ENCODE measurements around the gene MFAP3. TPM values are rescaled to one million over a fixed set of nuclear protein-coding genes. Genes with fewer than 3 reads are reported as not detected.
"Not testable (repeated sequence)": the region's sequence is repeated elsewhere in the genome, so short reads cannot be mapped to it uniquely, and the experiment has no call there.

The MFAP3 gene
- total and polyA plus RNA-seq, 2 donors (not counting 1 experiment from before 2014, with no cell fraction given) = 4.8 to 27.1 TPM

DNA sequence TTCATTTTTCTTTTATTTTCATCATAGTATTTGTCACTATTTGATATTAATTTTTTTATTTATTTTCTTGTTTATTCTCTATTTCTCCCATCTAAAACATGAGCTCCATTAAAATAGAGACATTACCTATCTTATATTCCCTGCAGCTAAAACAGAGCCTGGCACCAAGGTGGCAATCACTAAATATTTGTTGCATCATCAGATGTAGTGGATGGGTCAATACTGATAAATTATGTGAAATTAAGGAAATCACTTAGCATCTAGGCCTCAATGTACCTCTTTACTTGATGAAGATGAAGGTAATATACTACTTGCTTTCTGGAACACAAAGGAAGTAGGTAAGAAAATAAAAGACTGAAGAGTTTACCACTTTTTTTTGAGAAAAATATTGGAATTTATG lies 24.6 kb downstream of the MFAP3 start:
- Histone ChIP-seq H3K36me3 (replicated peaks in 1 of 2; ENCODE audit: control extremely low read depth in 1 of 2, control insufficient read depth in 1 of 2, extremely low read depth in 1 of 2, insufficient read depth in 2 of 2, low read length in 1 of 2) (no peaks in the 10 kb centered on the region), H3K4me3 (ENCODE audit: control extremely low read depth in 1 of 5, extremely low read depth in 1 of 5, insufficient read depth in 1 of 5, low read depth in 2 of 5, low read length in 4 of 5) (no peak overlapping the region), H2AFZ (ENCODE audit: insufficient read depth, low read depth, low read length, poor library complexity, severe bottlenecking) (no peak overlapping the region), H3K27me3 (replicated peaks in 1 of 4; ENCODE audit: control extremely low read depth in 1 of 4, control insufficient read depth in 3 of 4, insufficient read depth in 4 of 4, low read length in 3 of 4) (no peaks in the 10 kb centered on the region), H3K79me2 (ENCODE audit: control insufficient read depth, insufficient read depth, low read length) (no peaks in the 10 kb centered on the region), H3K4me1 (ENCODE audit: control insufficient read depth in 2 of 2, insufficient read depth in 2 of 2, low read length in 2 of 2) (peaks cover 9 to 16% of the 10 kb centered on the region in 2 donors), H3K4me2 (replicated peaks; ENCODE audit: low read depth, low read length, poor library complexity, severe bottlenecking) (no peak overlapping the region), H3K27ac (ENCODE audit: low read length in 2 of 2) (no peak overlapping the region), H3K9me3 (ENCODE audit: control extremely low read depth in 1 of 3, control insufficient read depth in 2 of 3, insufficient read depth in 1 of 3, low read length in 2 of 3) (no peaks in the 10 kb centered on the region), H3K9ac (ENCODE audit: low read length) (no peak overlapping the region), H4K20me1 (ENCODE audit: control insufficient read depth, insufficient read depth, low read length, poor library complexity, severe bottlenecking) (peaks cover under 1% of the 10 kb centered on the region)
- H3K4me1 Mint-ChIP-seq = peaks cover 17% of the 10 kb centered on the region
- ChIA-PET CTCF (interaction anchor here (1.0 to 7.1 kb wide), 2 partner anchors 9 to 341 kb away, joined by 3 to 46 read pairs; no protein-coding TSS in a partner anchor), POLR2A (no interaction called here)
- no peak for TF ChIP-seq EZH2 (IDR thresholded peaks at IDR 0.05; ENCODE audit: borderline replicate concordance, insufficient read depth, low read depth, low read length, poor library complexity, severe bottlenecking)
- TF ChIP-seq, protein P1, sequence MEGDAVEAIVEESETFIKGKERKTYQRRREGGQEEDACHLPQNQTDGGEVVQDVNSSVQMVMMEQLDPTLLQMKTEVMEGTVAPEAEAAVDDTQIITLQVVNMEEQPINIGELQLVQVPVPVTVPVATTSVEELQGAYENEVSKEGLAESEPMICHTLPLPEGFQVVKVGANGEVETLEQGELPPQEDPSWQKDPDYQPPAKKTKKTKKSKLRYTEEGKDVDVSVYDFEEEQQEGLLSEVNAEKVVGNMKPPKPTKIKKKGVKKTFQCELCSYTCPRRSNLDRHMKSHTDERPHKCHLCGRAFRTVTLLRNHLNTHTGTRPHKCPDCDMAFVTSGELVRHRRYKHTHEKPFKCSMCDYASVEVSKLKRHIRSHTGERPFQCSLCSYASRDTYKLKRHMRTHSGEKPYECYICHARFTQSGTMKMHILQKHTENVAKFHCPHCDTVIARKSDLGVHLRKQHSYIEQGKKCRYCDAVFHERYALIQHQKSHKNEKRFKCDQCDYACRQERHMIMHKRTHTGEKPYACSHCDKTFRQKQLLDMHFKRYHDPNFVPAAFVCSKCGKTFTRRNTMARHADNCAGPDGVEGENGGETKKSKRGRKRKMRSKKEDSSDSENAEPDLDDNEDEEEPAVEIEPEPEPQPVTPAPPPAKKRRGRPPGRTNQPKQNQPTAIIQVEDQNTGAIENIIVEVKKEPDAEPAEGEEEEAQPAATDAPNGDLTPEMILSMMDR (IDR thresholded peaks at IDR 0.05) = no peak
- no peaks in the 10 kb centered on the region for H3K9me3 Mint-ChIP-seq (ENCODE audit: insufficient read depth)
- no peak overlapping the region for H3K27ac Mint-ChIP-seq
- no peak overlapping the region for H3K4me3 Mint-ChIP-seq
- intact Hi-C loops (cut with micrococcal nuclease) = no loop called here
- DNase-seq = no peak
- H3K27me3 Mint-ChIP-seq = peaks cover 3% of the 10 kb centered on the region
- no peak for ATAC-seq (ENCODE audit: low read depth)

DNA sequence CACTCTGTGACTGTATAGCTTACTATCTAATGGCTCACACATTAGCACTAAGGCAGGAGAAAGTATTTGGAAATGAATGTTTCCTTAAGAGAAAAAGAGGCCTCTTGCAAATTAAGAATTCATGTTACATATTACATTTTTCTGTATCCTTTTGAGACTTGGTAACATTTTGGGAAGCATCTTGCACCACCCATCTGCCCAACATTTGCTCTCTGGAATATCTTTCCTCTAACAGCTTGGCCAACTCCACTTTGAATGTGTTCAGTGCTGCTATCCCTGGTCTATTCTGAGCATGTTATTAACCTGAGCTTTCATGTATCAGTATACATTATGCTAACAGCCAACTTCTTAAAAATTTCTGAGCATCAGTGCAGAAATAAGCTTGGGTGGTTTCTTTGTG lies 27.2 kb downstream of the MFAP3 start:
- ChIA-PET POLR2A (no interaction called here), CTCF (interaction anchor here (1.1 to 13.0 kb wide), 2 partner anchors 10 to 341 kb away, joined by 4 to 295 read pairs; no protein-coding TSS in a partner anchor)
- ATAC-seq (ENCODE audit: low read depth) = no peak
- Histone ChIP-seq H3K79me2 (ENCODE audit: control insufficient read depth, insufficient read depth, low read length) (no peaks in the 10 kb centered on the region), H3K4me3 (ENCODE audit: control extremely low read depth in 1 of 5, extremely low read depth in 1 of 5, insufficient read depth in 1 of 5, low read depth in 2 of 5, low read length in 4 of 5) (no peak overlapping the region), H3K4me2 (replicated peaks; ENCODE audit: low read depth, low read length, poor library complexity, severe bottlenecking) (no peak overlapping the region), H3K4me1 (ENCODE audit: control insufficient read depth in 2 of 2, insufficient read depth in 2 of 2, low read length in 2 of 2) (no peaks in the 10 kb centered on the region), H3K27ac (ENCODE audit: low read length in 2 of 2) (no peak overlapping the region), H4K20me1 (ENCODE audit: control insufficient read depth, insufficient read depth, low read length, poor library complexity, severe bottlenecking) (no peaks in the 10 kb centered on the region), H3K27me3 (replicated peaks in 1 of 4; ENCODE audit: control extremely low read depth in 1 of 4, control insufficient read depth in 3 of 4, insufficient read depth in 4 of 4, low read length in 3 of 4) (no peaks in the 10 kb centered on the region), H3K36me3 (replicated peaks in 1 of 2; ENCODE audit: control extremely low read depth in 1 of 2, control insufficient read depth in 1 of 2, extremely low read depth in 1 of 2, insufficient read depth in 2 of 2, low read length in 1 of 2) (no peaks in the 10 kb centered on the region), H3K9me3 (ENCODE audit: control extremely low read depth in 1 of 3, control insufficient read depth in 2 of 3, insufficient read depth in 1 of 3, low read length in 2 of 3) (no peaks in the 10 kb centered on the region), H2AFZ (ENCODE audit: insufficient read depth, low read depth, low read length, poor library complexity, severe bottlenecking) (no peak overlapping the region), H3K9ac (ENCODE audit: low read length) (no peak overlapping the region)
- Mint-ChIP-seq H3K4me3 (no peak overlapping the region), H3K9me3 (ENCODE audit: insufficient read depth) (no peaks in the 10 kb centered on the region), H3K27ac (no peak overlapping the region), H3K4me1 (no peaks in the 10 kb centered on the region), H3K27me3 (peaks cover 18% of the 10 kb centered on the region)
- no peak for TF ChIP-seq EZH2 (IDR thresholded peaks at IDR 0.05; ENCODE audit: borderline replicate concordance, insufficient read depth, low read depth, low read length, poor library complexity, severe bottlenecking)
- TF ChIP-seq, protein P1 (IDR thresholded peaks at IDR 0.05) = no peak
- intact Hi-C loops (cut with micrococcal nuclease) = no loop called here
- DNase-seq = no peak

DNA sequence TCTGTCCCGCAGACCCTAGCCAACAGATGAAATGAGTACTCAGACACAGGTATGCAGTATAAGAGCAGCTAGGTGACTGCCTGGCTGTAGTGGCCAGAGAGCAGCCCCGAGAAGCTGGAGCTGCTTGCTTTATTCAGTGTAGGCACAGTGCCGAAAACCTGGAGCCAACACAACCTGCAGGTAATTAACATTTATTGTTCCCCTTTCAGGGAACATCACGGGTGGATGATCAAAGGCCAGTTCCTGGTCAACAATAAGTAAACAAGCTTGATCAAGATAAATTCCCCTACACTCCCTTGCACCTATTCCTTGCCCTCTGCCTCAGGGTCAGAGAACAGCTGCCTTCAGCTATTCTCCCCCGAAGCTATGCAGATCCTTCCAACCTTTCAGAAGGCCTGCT lies 31.1 kb downstream of the MFAP3 start:
- H3K27me3 ChIP-seq (replicated peaks in 1 of 4; ENCODE audit: control extremely low read depth in 1 of 4, control insufficient read depth in 3 of 4, insufficient read depth in 4 of 4, low read length in 3 of 4); H3K4me1 Mint-ChIP-seq; H3K9me3 Mint-ChIP-seq (ENCODE audit: insufficient read depth); H3K79me2 ChIP-seq (ENCODE audit: control insufficient read depth, insufficient read depth, low read length); H3K36me3 ChIP-seq (replicated peaks in 1 of 2; ENCODE audit: control extremely low read depth in 1 of 2, control insufficient read depth in 1 of 2, extremely low read depth in 1 of 2, insufficient read depth in 2 of 2, low read length in 1 of 2); H3K27ac ChIP-seq (ENCODE audit: low read length in 2 of 2); H4K20me1 ChIP-seq (ENCODE audit: control insufficient read depth, insufficient read depth, low read length, poor library complexity, severe bottlenecking); DNase-seq; H3K4me2 ChIP-seq (replicated peaks; ENCODE audit: low read depth, low read length, poor library complexity, severe bottlenecking); H3K27ac Mint-ChIP-seq; intact Hi-C loops (cut with micrococcal nuclease); H2AFZ ChIP-seq (ENCODE audit: insufficient read depth, low read depth, low read length, poor library complexity, severe bottlenecking); H3K9me3 ChIP-seq (ENCODE audit: control extremely low read depth in 1 of 3, control insufficient read depth in 2 of 3, insufficient read depth in 1 of 3, low read length in 2 of 3); POLR2A ChIA-PET; H3K4me3 Mint-ChIP-seq; H3K4me3 ChIP-seq (ENCODE audit: control extremely low read depth in 1 of 5, extremely low read depth in 1 of 5, insufficient read depth in 1 of 5, low read depth in 2 of 5, low read length in 4 of 5); H3K9ac ChIP-seq (ENCODE audit: low read length); H3K4me1 ChIP-seq (ENCODE audit: control insufficient read depth in 2 of 2, insufficient read depth in 2 of 2, low read length in 2 of 2); ATAC-seq (ENCODE audit: low read depth): not testable (repeated sequence)
- WGBS (ENCODE audit: insufficient coverage) = 98% methylated on average over 5 of the region's 5 CpGs
- CTCF ChIA-PET = interaction anchor here (0.6 to 13.0 kb wide), 10 partner anchors 11 to 505 kb away, joined by 3 to 295 read pairs (median 3); partner anchors contain the start of gene GALNT10
- H3K27me3 Mint-ChIP-seq = peaks cover 36% of the 10 kb centered on the region
